ENCODE measurements around the gene LRMDA.
"Not testable (repeated sequence)": the region's sequence is repeated elsewhere in the genome, so short reads cannot be mapped to it uniquely, and the experiment has no call there.

Gene LRMDA

GRCh38 chr10:76041551-76041950 lies 610.1 kb downstream of the LRMDA start:
- Mint-ChIP-seq H3K36me3 (ENCODE audit: low read depth) (no peaks in the 10 kb centered on the region), H3K4me3 (no peak overlapping the region), H3K9me3 (peaks cover 12% of the 10 kb centered on the region), H3K27me3 (ENCODE audit: low read depth) (no peaks in the 10 kb centered on the region), H3K4me1 (ENCODE audit: low read depth) (no peaks in the 10 kb centered on the region), H3K27ac (no peak overlapping the region)

GRCh38 chr10:76043261-76043660 lies 611.8 kb downstream of the LRMDA start:
- H3K27me3 Mint-ChIP-seq (ENCODE audit: low read depth): no peaks in the 10 kb centered on the region
- H3K4me3 Mint-ChIP-seq: no peak overlapping the region
- H3K9me3 Mint-ChIP-seq: peaks cover 11% of the 10 kb centered on the region
- no peak overlapping the region for H3K27ac Mint-ChIP-seq
- H3K4me1 Mint-ChIP-seq (ENCODE audit: low read depth): no peaks in the 10 kb centered on the region
- no peaks in the 10 kb centered on the region for H3K36me3 Mint-ChIP-seq (ENCODE audit: low read depth)

- Mint-ChIP-seq H3K9me3 (peaks cover 5% of the 10 kb centered on the region), H3K27me3 (ENCODE audit: low read depth) (no peaks in the 10 kb centered on the region), H3K27ac (no peak overlapping the region), H3K4me1 (ENCODE audit: low read depth) (no peaks in the 10 kb centered on the region), H3K4me3 (no peak overlapping the region), H3K36me3 (ENCODE audit: low read depth) (no peaks in the 10 kb centered on the region)
These were observed 613.3 kb downstream of the LRMDA start for GRCh38 chr10:76044751-76045150.

GRCh38 chr10:76045174-76045573 lies 613.8 kb downstream of the LRMDA start:
- no peak overlapping the region for H3K4me3 Mint-ChIP-seq
- no peak overlapping the region for H3K27ac Mint-ChIP-seq
- no peaks in the 10 kb centered on the region for H3K4me1 Mint-ChIP-seq (ENCODE audit: low read depth)
- H3K9me3 Mint-ChIP-seq: peaks cover 5% of the 10 kb centered on the region
- H3K36me3 Mint-ChIP-seq (ENCODE audit: low read depth): no peaks in the 10 kb centered on the region
- no peaks in the 10 kb centered on the region for H3K27me3 Mint-ChIP-seq (ENCODE audit: low read depth)

DNA sequence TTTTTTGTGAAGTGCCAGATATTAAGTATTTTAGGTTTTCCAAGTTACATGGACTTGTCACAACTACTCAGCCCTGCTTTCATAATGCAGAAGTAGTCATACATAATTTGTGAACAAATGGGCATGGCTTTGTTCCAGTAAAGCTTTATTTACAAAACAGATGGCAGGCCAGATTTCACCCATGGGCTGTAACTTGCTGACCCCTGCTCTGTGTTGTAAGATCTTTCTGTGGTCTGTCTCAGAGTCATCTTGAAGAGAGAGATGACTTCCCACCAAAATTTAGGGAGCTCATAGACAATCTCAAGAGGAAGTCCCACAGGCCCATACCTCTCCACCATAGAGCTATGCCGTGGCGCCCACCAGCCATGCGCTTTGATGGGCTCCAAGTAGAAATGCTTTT lies 616.1 kb downstream of the LRMDA start:
- no peak overlapping the region for H3K27ac Mint-ChIP-seq
- H3K9me3 Mint-ChIP-seq: no peaks in the 10 kb centered on the region
- no peak overlapping the region for H3K4me3 Mint-ChIP-seq
- no peaks in the 10 kb centered on the region for H3K36me3 Mint-ChIP-seq (ENCODE audit: low read depth)
- no peaks in the 10 kb centered on the region for H3K4me1 Mint-ChIP-seq (ENCODE audit: low read depth)
- H3K27me3 Mint-ChIP-seq (ENCODE audit: low read depth): no peaks in the 10 kb centered on the region

GRCh38 chr10:76049581-76050290 lies 618.3 kb downstream of the LRMDA start:
- H3K36me3 Mint-ChIP-seq (ENCODE audit: low read depth): no peaks in the 10 kb centered on the region
- H3K4me3 Mint-ChIP-seq: no peak overlapping the region
- peaks cover 5% of the 10 kb centered on the region for H3K9me3 Mint-ChIP-seq
- no peaks in the 10 kb centered on the region for H3K4me1 Mint-ChIP-seq (ENCODE audit: low read depth)
- H3K27ac Mint-ChIP-seq: no peak overlapping the region
- no peaks in the 10 kb centered on the region for H3K27me3 Mint-ChIP-seq (ENCODE audit: low read depth)

GRCh38 chr10:76050291-76050625 lies 618.8 kb downstream of the LRMDA start:
- Mint-ChIP-seq H3K36me3 (ENCODE audit: low read depth) (no peaks in the 10 kb centered on the region), H3K27me3 (ENCODE audit: low read depth) (no peaks in the 10 kb centered on the region), H3K9me3 (peaks cover 5% of the 10 kb centered on the region)

DNA sequence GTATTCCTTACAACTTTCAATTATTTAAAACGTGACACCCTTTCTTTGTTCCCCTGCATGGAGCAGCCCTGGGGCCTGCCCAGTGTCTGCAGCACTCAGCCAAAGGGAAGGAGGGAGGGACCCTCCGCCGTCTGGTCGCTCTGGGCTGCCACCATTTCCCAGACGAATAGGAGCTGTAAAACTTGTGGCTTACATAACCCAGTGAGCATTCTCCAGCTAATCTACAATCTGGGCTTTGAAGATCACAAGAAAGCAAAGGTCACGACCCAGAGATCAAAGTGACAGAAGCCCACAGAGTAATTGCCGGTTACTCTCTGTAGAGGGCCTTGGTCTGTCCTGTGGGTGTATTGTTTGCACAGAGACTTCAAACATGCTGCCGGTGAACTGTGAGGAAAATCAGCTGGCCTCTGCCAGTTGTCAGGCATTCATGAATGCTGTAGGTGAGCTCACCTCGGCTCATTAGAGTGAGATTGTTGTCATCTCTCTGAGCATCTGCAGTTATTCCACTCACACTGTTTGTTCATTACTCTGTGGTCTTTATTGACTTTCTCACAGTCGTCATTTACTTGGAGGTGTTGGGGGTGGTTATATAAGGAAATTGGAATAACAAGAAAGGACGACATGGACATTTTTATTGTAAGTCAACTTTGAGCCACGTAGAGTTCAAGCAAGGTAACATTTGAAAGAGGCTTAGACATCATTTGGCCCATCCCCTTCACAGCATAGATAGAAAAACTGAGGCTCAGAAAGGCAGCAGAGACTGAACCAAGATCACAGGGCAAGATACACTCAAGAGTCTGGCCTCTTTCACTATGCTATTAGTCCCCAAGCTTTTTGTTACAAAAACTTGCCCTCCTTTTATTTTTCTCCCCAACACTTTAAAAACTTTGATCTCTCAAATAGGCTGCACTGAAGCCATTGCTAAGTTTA lies 619.8 kb downstream of the LRMDA start:
- no peak overlapping the region for H3K4me3 Mint-ChIP-seq
- H3K4me1 Mint-ChIP-seq (ENCODE audit: low read depth): no peaks in the 10 kb centered on the region
- peaks cover 5% of the 10 kb centered on the region for H3K9me3 Mint-ChIP-seq
- H3K36me3 Mint-ChIP-seq (ENCODE audit: low read depth): no peaks in the 10 kb centered on the region
- H3K27me3 Mint-ChIP-seq (ENCODE audit: low read depth): no peaks in the 10 kb centered on the region
- no peak overlapping the region for H3K27ac Mint-ChIP-seq

More at GRCh38 chr10:76050291-76050625, 618.8 kb downstream of the LRMDA start:
- Mint-ChIP-seq H3K4me3 (no peak overlapping the region), H3K27ac (no peak overlapping the region), H3K4me1 (ENCODE audit: low read depth) (no peaks in the 10 kb centered on the region)

- no peak overlapping the region for H3K4me3 Mint-ChIP-seq
- H3K27me3 Mint-ChIP-seq (ENCODE audit: low read depth): no peaks in the 10 kb centered on the region
- no peaks in the 10 kb centered on the region for H3K36me3 Mint-ChIP-seq (ENCODE audit: low read depth)
- H3K27ac Mint-ChIP-seq: no peak overlapping the region
- peaks cover 13% of the 10 kb centered on the region for H3K9me3 Mint-ChIP-seq
- no peaks in the 10 kb centered on the region for H3K4me1 Mint-ChIP-seq (ENCODE audit: low read depth)
These were observed 621.5 kb downstream of the LRMDA start for GRCh38 chr10:76052682-76053503.

- Mint-ChIP-seq H3K4me3 (no peak overlapping the region), H3K4me1 (ENCODE audit: low read depth) (no peaks in the 10 kb centered on the region), H3K27me3 (ENCODE audit: low read depth) (no peaks in the 10 kb centered on the region), H3K36me3 (ENCODE audit: low read depth) (no peaks in the 10 kb centered on the region), H3K27ac (no peak overlapping the region), H3K9me3 (peaks cover 13% of the 10 kb centered on the region)
These were observed 624.0 kb downstream of the LRMDA start for GRCh38 chr10:76055466-76055865.

DNA sequence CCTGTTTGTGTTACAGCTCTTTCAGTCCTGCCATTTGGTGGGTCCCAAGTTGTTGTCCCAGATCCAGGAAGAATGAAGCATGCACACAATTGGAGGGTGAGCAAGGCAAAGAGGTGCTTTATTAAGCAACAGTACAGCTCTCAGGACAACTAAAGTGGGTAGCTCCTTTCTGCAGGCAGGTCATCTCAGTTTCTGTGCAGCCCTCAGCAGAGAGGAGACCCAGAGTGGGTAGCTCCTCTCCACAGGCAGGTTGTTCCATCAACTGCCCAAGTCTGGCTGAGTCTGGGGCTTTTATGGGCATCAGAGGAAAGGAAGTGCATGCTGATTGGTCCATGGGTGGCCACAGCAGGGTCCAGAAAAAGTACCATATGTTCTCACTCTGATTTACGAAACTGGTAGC lies 624.5 kb downstream of the LRMDA start:
- Mint-ChIP-seq H3K36me3 (ENCODE audit: low read depth) (no peaks in the 10 kb centered on the region), H3K4me3 (no peak overlapping the region), H3K27me3 (ENCODE audit: low read depth) (no peaks in the 10 kb centered on the region), H3K4me1 (ENCODE audit: low read depth) (no peaks in the 10 kb centered on the region), H3K27ac (no peak overlapping the region), H3K9me3 (peaks cover 13% of the 10 kb centered on the region)

GRCh38 chr10:76060993-76061392 lies 629.6 kb downstream of the LRMDA start:
- H3K4me3 Mint-ChIP-seq; H3K36me3 Mint-ChIP-seq (ENCODE audit: low read depth); H3K27ac Mint-ChIP-seq; H3K4me1 Mint-ChIP-seq (ENCODE audit: low read depth); H3K27me3 Mint-ChIP-seq (ENCODE audit: low read depth); H3K9me3 Mint-ChIP-seq: not testable (repeated sequence)

GRCh38 chr10:76066457-76066856 lies 635.0 kb downstream of the LRMDA start:
- Mint-ChIP-seq H3K9me3 (no peaks in the 10 kb centered on the region), H3K27ac (no peak overlapping the region), H3K4me3 (no peak overlapping the region), H3K4me1 (ENCODE audit: low read depth) (no peaks in the 10 kb centered on the region), H3K27me3 (ENCODE audit: low read depth) (no peaks in the 10 kb centered on the region), H3K36me3 (ENCODE audit: low read depth) (no peaks in the 10 kb centered on the region)

- Mint-ChIP-seq H3K27ac (no peak overlapping the region), H3K36me3 (ENCODE audit: low read depth) (no peaks in the 10 kb centered on the region), H3K4me1 (ENCODE audit: low read depth) (no peaks in the 10 kb centered on the region), H3K4me3 (no peak overlapping the region), H3K27me3 (ENCODE audit: low read depth) (no peaks in the 10 kb centered on the region), H3K9me3 (no peaks in the 10 kb centered on the region)
These were observed 636.0 kb downstream of the LRMDA start for GRCh38 chr10:76067447-76067846.

Data from T-helper 1 cell treated with Interleukin-12 subunit alpha and Interleukin-12 subunit beta and Interleukin-4 antibody, amounts not matched to agents 30 μg/mL and 1 μg/mL, for 36 hours (primary cell).